ENCODE data around the gene LRRC17. TPM values are rescaled to one million over a fixed set of nuclear protein-coding genes. Genes with fewer than 3 reads are reported as not detected.

LRRC17 gene
- total RNA-seq, 1 experiment from 2014 or later, result 0.47 TPM

DNA sequence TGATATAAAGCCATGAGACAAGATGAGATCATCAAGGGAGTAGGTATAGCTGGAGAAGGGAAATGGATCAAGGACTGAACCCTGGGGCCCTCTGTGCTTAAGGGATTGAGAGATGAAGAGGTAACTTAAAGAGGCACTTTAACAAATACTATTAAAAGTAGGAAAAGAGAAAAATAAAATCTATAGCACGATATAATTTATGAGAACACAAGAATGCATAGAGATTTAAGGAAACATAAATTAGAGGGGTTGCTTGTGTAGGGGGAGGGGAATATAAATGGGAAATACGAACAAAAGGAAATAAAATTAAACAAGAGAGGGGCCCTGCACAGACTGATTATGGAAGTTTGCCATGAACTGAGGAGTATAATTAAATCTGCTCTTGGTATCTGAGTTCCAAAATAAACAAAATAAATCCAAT lies 15.6 kb upstream of the LRRC17 start:
- no peak overlapping the region for H3K27ac ChIP-seq (ENCODE audit: low read depth, low read length)
- no peaks in the 10 kb centered on the region for H3K9me3 ChIP-seq (ENCODE audit: control insufficient read depth in 1 of 2, insufficient read depth in 1 of 2, low read depth in 1 of 2, low read length in 2 of 2)
- no peaks in the 10 kb centered on the region; a peak in 1 of 4 replicates for H3K4me1 ChIP-seq (ENCODE audit: control insufficient read depth in 1 of 2, insufficient read depth in 2 of 2, low read length in 2 of 2)
- no peak overlapping the region for H3K4me2 ChIP-seq (ENCODE audit: low read length)
- BruUV-seq (replicated peaks), result no TSS peak
- ChIA-PET POLR2A (no interaction called here), CTCF (no interaction called here), RAD21 (ENCODE audit: low non-redundant PET in 1 of 2, low total read pairs in 2 of 2, uncharacterized antibody in 2 of 2, unreplicated experiment in 2 of 2) (no interaction called here)
- DNase-seq (ENCODE audit: low read depth, low spot score) (no peak), ATAC-seq (no peak)
- no peaks in the 10 kb centered on the region for H4K20me1 ChIP-seq (ENCODE audit: insufficient read depth)
- no peaks in the 10 kb centered on the region for H3K27me3 ChIP-seq (ENCODE audit: insufficient read depth, low read length)
- H2AFZ ChIP-seq (ENCODE audit: low read depth, low read length, poor library complexity, severe bottlenecking), result no peak overlapping the region
- intact Hi-C loops (cut with micrococcal nuclease), result no loop called here
- no peak for TF ChIP-seq TCF7L2 (IDR thresholded peaks at IDR 0.05; ENCODE audit: borderline replicate concordance, extremely low read depth, insufficient read depth, insufficient read length)
- H3K9ac ChIP-seq (ENCODE audit: low read length), result no peak overlapping the region
- H3K4me3 ChIP-seq (replicated peaks in 1 of 2; ENCODE audit: low read depth in 1 of 2, low read length in 2 of 2), result no peak overlapping the region
- no peaks in the 10 kb centered on the region for H3K79me2 ChIP-seq (ENCODE audit: insufficient read depth, low read length)
- H3K9me2 ChIP-seq (ENCODE audit: insufficient read depth), result no peaks in the 10 kb centered on the region
- no peaks in the 10 kb centered on the region for H3K36me3 ChIP-seq (ENCODE audit: control insufficient read depth in 1 of 2, insufficient read depth in 2 of 2, low read length in 2 of 2)

GRCh38 chr7:102897856-102898531 lies 14.8 kb upstream of the LRRC17 start:
- Histone ChIP-seq H3K9me3 (ENCODE audit: control insufficient read depth in 1 of 2, insufficient read depth in 1 of 2, low read depth in 1 of 2, low read length in 2 of 2) (no peaks in the 10 kb centered on the region), H2AFZ (ENCODE audit: low read depth, low read length, poor library complexity, severe bottlenecking) (no peak overlapping the region), H4K20me1 (ENCODE audit: insufficient read depth) (no peaks in the 10 kb centered on the region), H3K36me3 (ENCODE audit: control insufficient read depth in 1 of 2, insufficient read depth in 2 of 2, low read length in 2 of 2) (no peaks in the 10 kb centered on the region), H3K4me1 (ENCODE audit: control insufficient read depth in 1 of 2, insufficient read depth in 2 of 2, low read length in 2 of 2) (no peaks in the 10 kb centered on the region), H3K27ac (ENCODE audit: low read depth, low read length) (no peak overlapping the region), H3K4me3 (replicated peaks in 1 of 2; ENCODE audit: low read depth in 1 of 2, low read length in 2 of 2) (no peak overlapping the region), H3K9me2 (ENCODE audit: insufficient read depth) (no peaks in the 10 kb centered on the region), H3K9ac (ENCODE audit: low read length) (no peak overlapping the region), H3K79me2 (ENCODE audit: insufficient read depth, low read length) (no peaks in the 10 kb centered on the region), H3K4me2 (ENCODE audit: low read length) (no peak overlapping the region), H3K27me3 (ENCODE audit: insufficient read depth, low read length) (no peaks in the 10 kb centered on the region)
- DNase-seq (ENCODE audit: low read depth, low spot score) (no peak), ATAC-seq (no peak)
- BruUV-seq (replicated peaks), result no TSS peak
- RAD21 ChIA-PET (ENCODE audit: low non-redundant PET in 1 of 2, low total read pairs in 2 of 2, uncharacterized antibody in 2 of 2, unreplicated experiment in 2 of 2), result no interaction called here
- intact Hi-C loops (cut with micrococcal nuclease), result no loop called here
- TF ChIP-seq SP1 (IDR thresholded peaks at IDR 0.05; ENCODE audit: low read depth) (no peak), ATF3 (IDR thresholded peaks at IDR 0.05) (no peak), EZH2phosphoT487 (IDR thresholded peaks at IDR 0.05; ENCODE audit: borderline replicate concordance) (no peak), SIN3A (IDR thresholded peaks at IDR 0.05; ENCODE audit: low read depth) (no peak), SRF (IDR thresholded peaks at IDR 0.05; ENCODE audit: low read depth) (no peak), EZH2 (IDR thresholded peaks at IDR 0.05) (no peak), CBX3 (IDR thresholded peaks at IDR 0.05; ENCODE audit: low read depth) (no peak), ELF1 (IDR thresholded peaks at IDR 0.05; ENCODE audit: borderline replicate concordance, low read depth) (no peak), RAD21 (IDR thresholded peaks at IDR 0.05; ENCODE audit: low read depth) (no peak), ZNF274 (IDR thresholded peaks at IDR 0.05; ENCODE audit: low read depth, low read length) (no peak), YY1 (IDR thresholded peaks at IDR 0.05; ENCODE audit: extremely low read depth, insufficient replicate concordance, low read depth, low read length) (no peak), ZFX (IDR thresholded peaks at IDR 0.05) (no peak), REST (IDR thresholded peaks at IDR 0.05; ENCODE audit: low read depth) (no peak), JUND (IDR thresholded peaks at IDR 0.05) (no peak)
- TF ChIP-seq, protein P1, sequence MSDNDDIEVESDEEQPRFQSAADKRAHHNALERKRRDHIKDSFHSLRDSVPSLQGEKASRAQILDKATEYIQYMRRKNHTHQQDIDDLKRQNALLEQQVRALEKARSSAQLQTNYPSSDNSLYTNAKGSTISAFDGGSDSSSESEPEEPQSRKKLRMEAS (IDR thresholded peaks at IDR 0.05), result no peak
- POLR2A ChIA-PET, result no interaction called here
- CTCF ChIA-PET, result no interaction called here

All from HCT116 (cell line).